Fibroblast of the aortic adventitia (primary cell): ENCODE measurements around the gene CORO1A. TPM values are rescaled to one million over a fixed set of nuclear protein-coding genes. Genes with fewer than 3 reads are reported as not detected.
A peak's percentile ranks its signal among the peaks of the same experiment; 100 is the strongest.
"Not testable (repeated sequence)": the region's sequence is repeated elsewhere in the genome, so short reads cannot be mapped to it uniquely, and the experiment has no call there.

ENCODE experiments used
- DNase-seq: peaks from one replicate; pipeline ENCODE4 v3.0.0-alpha.2; 2010; ENCODE audit warnings: low read depth
- H3K4me3 ChIP-seq: 2 replicates; pipeline ENCODE4 v1.5.1; 2011; ENCODE audit warnings: low read depth, mild to moderate bottlenecking, control low read depth, low read length, moderate library complexity
- total RNA-seq: library from RNA; depleted of rRNA; stranded (reverse); fragments of >200 nt; gene quantifications from 2 replicates; pipeline ENCODE4 v1.2.3, GENCODE V29; 2012; ENCODE audit warnings: low replicate concordance
- TF ChIP-seq, protein P1 (sequence below): IDR thresholded peaks from 2 replicates; pipeline ENCODE4 v1.5.1; 2011; ENCODE audit warnings: mild to moderate bottlenecking, low read length, control low read depth, inconsistent platforms; ENCODE audit not compliant: insufficient read depth

The CORO1A gene
- total RNA-seq, 1 donor, result 1.9 TPM

DNA sequence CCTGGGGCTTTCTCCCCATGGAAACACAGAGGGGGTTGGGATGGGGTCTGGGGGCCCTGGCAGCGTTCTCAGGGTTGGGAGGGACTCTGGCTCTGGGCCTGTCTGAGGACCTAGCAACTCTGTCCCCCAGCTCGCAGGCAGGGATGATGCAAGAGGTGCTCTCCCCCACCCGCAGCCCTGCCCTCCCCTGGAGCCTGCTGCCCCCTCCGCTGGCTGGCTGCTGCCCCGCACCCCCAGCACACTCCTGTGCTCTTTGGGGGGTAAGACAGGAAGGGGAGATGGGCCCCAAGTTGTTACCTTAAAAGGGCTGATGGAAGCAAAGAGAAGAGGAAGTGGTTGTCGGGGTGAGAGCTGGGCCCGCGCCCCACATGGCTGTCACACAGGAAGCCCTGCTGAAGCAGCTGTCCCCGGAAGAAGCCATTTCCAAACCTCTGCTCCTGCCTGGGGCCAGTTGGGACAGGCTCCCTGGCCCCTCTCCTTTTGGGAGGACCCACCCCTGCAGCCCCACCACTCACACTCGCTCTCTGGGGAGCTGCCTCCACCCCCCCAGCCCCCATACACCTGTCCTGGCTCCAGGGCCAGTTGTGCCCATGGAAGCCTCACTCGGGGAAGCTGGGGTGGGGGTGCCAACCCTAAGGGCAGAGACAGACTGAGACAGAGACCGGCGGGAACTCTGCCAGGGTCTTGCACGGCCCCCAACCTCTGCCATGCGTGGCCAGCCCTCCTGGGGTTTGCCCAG is 2.5 kb downstream of the CORO1A start:
- TF ChIP-seq, protein P1, sequence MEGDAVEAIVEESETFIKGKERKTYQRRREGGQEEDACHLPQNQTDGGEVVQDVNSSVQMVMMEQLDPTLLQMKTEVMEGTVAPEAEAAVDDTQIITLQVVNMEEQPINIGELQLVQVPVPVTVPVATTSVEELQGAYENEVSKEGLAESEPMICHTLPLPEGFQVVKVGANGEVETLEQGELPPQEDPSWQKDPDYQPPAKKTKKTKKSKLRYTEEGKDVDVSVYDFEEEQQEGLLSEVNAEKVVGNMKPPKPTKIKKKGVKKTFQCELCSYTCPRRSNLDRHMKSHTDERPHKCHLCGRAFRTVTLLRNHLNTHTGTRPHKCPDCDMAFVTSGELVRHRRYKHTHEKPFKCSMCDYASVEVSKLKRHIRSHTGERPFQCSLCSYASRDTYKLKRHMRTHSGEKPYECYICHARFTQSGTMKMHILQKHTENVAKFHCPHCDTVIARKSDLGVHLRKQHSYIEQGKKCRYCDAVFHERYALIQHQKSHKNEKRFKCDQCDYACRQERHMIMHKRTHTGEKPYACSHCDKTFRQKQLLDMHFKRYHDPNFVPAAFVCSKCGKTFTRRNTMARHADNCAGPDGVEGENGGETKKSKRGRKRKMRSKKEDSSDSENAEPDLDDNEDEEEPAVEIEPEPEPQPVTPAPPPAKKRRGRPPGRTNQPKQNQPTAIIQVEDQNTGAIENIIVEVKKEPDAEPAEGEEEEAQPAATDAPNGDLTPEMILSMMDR, result no peak
- H3K4me3 ChIP-seq, result no peak overlapping the region
- no peak for DNase-seq

DNA sequence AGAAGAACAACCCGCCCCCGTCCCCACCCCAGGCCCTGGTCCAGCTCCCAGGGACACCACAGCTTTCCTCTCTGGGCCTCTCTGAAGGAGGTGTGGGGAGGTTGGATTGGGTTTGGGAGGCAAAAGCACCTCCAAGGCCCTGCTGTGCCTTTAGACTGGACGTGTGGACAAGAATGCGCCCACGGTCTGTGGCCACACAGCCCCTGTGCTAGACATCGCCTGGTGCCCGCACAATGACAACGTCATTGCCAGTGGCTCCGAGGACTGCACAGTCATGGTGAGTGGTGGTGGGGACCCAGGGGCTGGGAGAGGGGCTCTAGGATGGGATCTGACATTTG is 3.0 kb downstream of the CORO1A start:
- no peak overlapping the region for H3K4me3 ChIP-seq
- no peak for DNase-seq
- TF ChIP-seq, protein P1, result no peak

DNA sequence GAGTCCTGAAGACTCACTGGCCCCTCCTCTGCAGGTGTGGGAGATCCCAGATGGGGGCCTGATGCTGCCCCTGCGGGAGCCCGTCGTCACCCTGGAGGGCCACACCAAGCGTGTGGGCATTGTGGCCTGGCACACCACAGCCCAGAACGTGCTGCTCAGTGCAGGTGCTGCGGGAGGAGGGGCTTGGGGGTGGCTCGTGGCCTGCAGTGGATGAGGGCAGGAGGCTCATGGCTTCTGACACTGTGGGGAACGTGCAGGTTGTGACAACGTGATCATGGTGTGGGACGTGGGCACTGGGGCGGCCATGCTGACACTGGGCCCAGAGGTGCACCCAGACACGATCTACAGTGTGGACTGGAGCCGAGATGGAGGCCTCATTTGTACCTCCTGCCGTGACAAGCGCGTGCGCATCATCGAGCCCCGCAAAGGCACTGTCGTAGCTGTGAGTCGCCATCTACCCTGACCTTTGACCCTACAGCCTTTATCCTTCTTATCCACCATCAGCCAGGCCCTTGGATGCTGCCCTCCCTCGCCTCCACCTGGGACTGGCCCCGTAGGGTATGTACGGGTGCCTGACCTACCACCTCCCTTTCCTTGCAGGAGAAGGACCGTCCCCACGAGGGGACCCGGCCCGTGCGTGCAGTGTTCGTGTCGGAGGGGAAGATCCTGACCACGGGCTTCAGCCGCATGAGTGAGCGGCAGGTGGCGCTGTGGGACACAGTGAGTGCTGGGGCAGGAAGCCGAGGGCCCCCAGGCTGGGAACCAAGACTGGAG is 3.6 kb downstream of the CORO1A start:
- TF ChIP-seq, protein P1, result peak; percentile 72
- peak; percentile 39 for DNase-seq
- no peak overlapping the region for H3K4me3 ChIP-seq

GRCh38 chr16:30187556-30187865 is 4.1 kb downstream of the CORO1A start:
- no peak overlapping the region for H3K4me3 ChIP-seq
- TF ChIP-seq, protein P1, result no peak
- no peak for DNase-seq

DNA sequence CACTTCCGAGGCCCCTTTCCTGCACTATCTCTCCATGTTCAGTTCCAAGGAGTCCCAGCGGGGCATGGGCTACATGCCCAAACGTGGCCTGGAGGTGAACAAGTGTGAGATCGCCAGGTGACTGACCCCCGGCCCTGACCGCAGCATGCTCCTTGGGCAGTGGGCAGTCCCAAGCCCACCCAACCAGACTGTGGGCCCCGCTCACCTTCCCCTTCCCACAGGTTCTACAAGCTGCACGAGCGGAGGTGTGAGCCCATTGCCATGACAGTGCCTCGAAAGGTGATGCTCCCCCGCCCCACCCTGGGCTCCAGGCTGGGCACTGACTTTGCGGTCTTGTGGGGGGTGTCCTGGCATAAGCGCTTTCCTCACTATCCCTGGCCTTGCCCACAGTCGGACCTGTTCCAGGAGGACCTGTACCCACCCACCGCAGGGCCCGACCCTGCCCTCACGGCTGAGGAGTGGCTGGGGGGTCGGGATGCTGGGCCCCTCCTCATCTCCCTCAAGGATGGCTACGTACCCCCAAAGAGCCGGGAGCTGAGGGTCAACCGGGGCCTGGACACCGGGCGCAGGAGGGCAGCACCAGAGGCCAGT is 4.7 kb downstream of the CORO1A start:
- no peak overlapping the region for H3K4me3 ChIP-seq
- TF ChIP-seq, protein P1, result no peak
- no peak for DNase-seq

DNA sequence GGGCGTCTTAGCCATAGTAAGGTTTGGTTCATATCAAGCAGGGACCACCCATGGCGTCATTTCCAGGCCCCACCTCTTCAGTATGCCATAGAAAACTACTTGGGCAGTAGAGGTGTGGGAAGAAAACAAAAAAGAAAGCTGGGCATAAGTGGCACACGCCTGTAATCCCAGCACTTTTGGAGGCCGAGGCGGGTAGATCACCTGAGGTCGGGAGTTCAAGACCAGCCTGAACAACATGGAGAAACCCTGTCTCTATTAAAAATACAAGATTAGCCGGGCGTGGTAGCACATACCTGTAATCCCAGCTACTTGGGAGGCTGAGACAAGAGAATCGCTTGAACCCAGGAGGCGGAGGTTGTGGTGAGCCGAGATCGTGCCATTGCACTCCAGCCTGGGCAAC is 7.8 kb downstream of the CORO1A start:
- not testable (repeated sequence) for DNase-seq, H3K4me3 ChIP-seq

- not testable (repeated sequence) for DNase-seq, H3K4me3 ChIP-seq
These were observed 9.7 kb downstream of the CORO1A start for GRCh38 chr16:30193098-30193497.

DNA sequence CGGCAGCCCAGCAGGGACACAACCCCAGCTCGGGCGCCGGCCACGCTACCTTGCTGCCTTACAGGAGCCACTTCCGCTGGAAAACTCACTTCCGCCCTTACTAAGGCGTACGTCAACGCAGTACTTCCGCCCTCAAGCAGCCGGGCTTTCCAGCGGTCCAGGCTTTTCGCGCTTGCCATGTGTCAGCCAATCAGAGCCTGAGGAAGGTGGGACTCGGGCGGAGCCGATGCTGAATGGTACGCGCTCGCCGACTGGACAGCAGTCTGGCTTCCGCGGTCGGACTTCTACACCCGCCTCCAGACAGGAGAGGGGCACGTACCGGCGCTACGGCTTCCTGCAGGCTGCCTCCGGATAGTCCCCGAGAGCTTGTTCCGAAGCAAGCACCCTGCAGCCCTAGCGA is 10.2 kb downstream of the CORO1A start, which contains the start of the genes BOLA2B and SLX1A:
Gene BOLA2B, minus strand, starts transcription at position 52 of the 400 bp plus-strand sequence. CDS start 71 bp downstream, outside the sequence.
Gene SLX1A, plus strand, starts transcription at position 261 of the 400 bp plus-strand sequence. CDS start 210 bp downstream, outside the sequence.
- DNase-seq, result not testable (repeated sequence)
- peak within 1 kb of the TSS; percentile 64 for H3K4me3 ChIP-seq

GRCh38 chr16:30194172-30194925 is 10.9 kb downstream of the CORO1A start:
- not testable (repeated sequence) for DNase-seq
- peak overlapping the region; percentile 64 for H3K4me3 ChIP-seq

DNA sequence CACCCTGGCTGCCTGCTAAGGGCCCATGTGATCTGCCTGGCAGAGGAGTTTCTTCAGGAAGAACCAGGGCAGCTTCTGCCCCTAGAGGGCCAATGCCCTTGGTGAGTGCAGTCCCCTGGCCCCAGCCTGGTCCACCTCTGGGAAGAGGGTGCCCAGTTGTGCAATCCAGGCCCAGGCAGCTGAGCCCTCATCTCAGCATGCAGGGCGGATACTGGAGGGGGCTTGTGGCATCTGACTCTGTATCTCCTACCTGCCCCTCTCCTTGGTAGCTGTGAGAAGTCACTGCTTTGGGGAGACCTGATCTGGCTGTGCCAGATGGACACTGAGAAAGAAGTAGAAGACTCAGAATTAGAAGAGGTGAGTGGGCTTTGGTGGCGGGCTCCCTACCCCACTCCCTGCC is 13.6 kb downstream of the CORO1A start:
- DNase-seq, H3K4me3 ChIP-seq: not testable (repeated sequence)

- H3K4me3 ChIP-seq, DNase-seq: not testable (repeated sequence)
These were observed 15.6 kb downstream of the CORO1A start, which contains the start of gene SULT1A3 for GRCh38 chr16:30199049-30199448. SULT1A3 (plus strand) TSS chr16:30199255; CDS start chr16:30200729, 1,474 bp downstream.
